Esophagus muscularis mucosa (tissue), 4 donors: ENCODE data around the gene ZBTB22. TPM values are rescaled to one million over a fixed set of nuclear protein-coding genes. Genes with fewer than 3 reads are reported as not detected.
A peak's percentile ranks its signal among the peaks of the same experiment; 100 is the strongest.

Experiments used
- DNase-seq: peaks from one replicate; pipeline ENCODE4 v3.0.0-alpha.2; 2017; ENCODE audit errors: extremely low spot score
- H3K27ac ChIP-seq, 4 donors: fragments of 200-600 bp; sonication (generic); replicated peaks in 1 of 4; 1 replicate in 3 of 4; 2 replicates in 1 of 4; pipeline ENCODE4 v1.5.1; 2016 to 2019; ENCODE audit warnings: mild to moderate bottlenecking in 1 of 4
- H3K27me3 ChIP-seq, 4 donors: fragments of 200-600 bp; sonication (generic); one replicate each; pipeline versions ENCODE4 v1.5.1 to v1.6.0; 2016 to 2019
- H3K36me3 ChIP-seq, 4 donors: fragments of 200-600 bp; sonication (generic); one replicate each; pipeline ENCODE4 v1.5.1; 2016 to 2019
- H3K4me1 ChIP-seq, 4 donors: fragments of 200-600 bp; sonication (generic); one replicate each; pipeline ENCODE4 v1.5.1; 2016 to 2019
- H3K4me3 ChIP-seq, 4 donors: fragments of 200-600 bp; sonication (generic); 1 replicate in 2 of 4; 2 replicates in 2 of 4; pipeline ENCODE4 v1.5.1; 2016 to 2019; ENCODE audit warnings: mild to moderate bottlenecking in 4 of 4, moderate library complexity in 1 of 4
- H3K9me3 ChIP-seq, 4 donors: fragments of 200-600 bp; sonication (generic); 1 replicate in 3 of 4; 2 replicates in 1 of 4; pipeline ENCODE4 v1.5.1; 2016 to 2019
- CTCF ChIP-seq, 3 experiments: fragments of 200-600 bp in 2 of 3; fragments of 450-650 bp in 1 of 3; sonication (generic) in 2 of 3; IDR thresholded peaks; one replicate each; pipeline ENCODE4 v1.5.1; 2017 to 2019; ENCODE audit warnings: antibody characterized with exemption in 3 of 3, mild to moderate bottlenecking in 2 of 3, moderate library complexity in 1 of 3
- EP300 ChIP-seq: sonication (generic); formaldehyde crosslinking; IDR thresholded peaks from one replicate; pipeline ENCODE4 v1.6.1; 2017; ENCODE audit warnings: antibody characterized with exemption
- POLR2A ChIP-seq: fragments of 450-650 bp; IDR thresholded peaks from one replicate; pipeline ENCODE4 v1.6.1; 2017; ENCODE audit warnings: antibody characterized with exemption, moderate library complexity, mild to moderate bottlenecking, low read depth
- POLR2AphosphoS5 ChIP-seq, 2 donors: sonication (generic); formaldehyde crosslinking; IDR thresholded peaks; one replicate each; pipeline ENCODE4 v1.6.1; 2017; ENCODE audit warnings: antibody characterized with exemption in 2 of 2
- WGBS: methylation state at CpG from one replicate; pipeline ENCODE4 v1.1.5; 2018; 5-methylcytosine and 5-hydroxymethylcytosine counted together
- intact Hi-C: fragments of 100-400 bp; cut with DNase I; formaldehyde crosslinking; loops from one replicate; pipeline ENCODE4 v1.15.1; 2023
- total RNA-seq, 4 donors: library from RNA; depleted of rRNA; stranded (reverse); fragments of >200 nt; gene quantifications; one replicate each; pipeline versions ENCODE4 v1.1.0 to v1.2.1, GENCODE V29; 2016

ZBTB22 gene
- total RNA-seq, 4 donors from 2014 or later, result 12.9 to 24.2 (median 15.8) TPM

DNA sequence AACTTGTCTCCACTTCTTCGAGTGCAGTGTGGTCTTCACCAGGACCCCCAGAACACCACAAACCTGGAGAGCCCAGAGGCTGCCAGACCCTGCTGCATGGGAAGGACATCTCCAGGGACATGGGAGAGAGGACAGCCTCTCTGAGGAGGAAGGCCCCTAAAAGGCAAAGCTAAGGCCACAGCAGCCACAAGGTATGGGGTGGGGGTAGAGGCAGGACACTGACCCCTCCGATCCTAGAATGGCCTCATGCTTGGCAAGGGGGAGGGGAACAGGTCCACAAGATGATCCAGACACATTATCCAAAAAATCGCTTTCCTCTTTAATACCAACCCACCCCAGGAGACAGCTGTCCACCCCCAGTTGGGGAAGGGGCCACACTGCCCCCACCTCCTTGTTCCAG is 38.7 kb downstream of the ZBTB22 start:
- whole genome bisulfite sequencing, result 100% methylated on average over 1 of the region's 3 CpGs
- H3K4me1 ChIP-seq, result peaks cover 38 to 56% (median 51%) of the 10 kb centered on the region in 4 donors
- no peaks in the 10 kb centered on the region for H3K9me3 ChIP-seq
- intact Hi-C loops, result no loop called here
- no peak for TF ChIP-seq POLR2A
- no peak for TF ChIP-seq EP300
- TF ChIP-seq CTCF (IDR thresholded peaks at IDR 0.05), result no peak
- no peak for TF ChIP-seq POLR2AphosphoS5 (IDR thresholded peaks at IDR 0.05)
- H3K27me3 ChIP-seq, result no peaks in the 10 kb centered on the region
- peaks cover 29 to 86% (median 77%) of the 10 kb centered on the region in 4 donors for H3K36me3 ChIP-seq
- H3K27ac ChIP-seq, result peak overlapping the region in 2 of 4 donors; percentile 38 to 90
- DNase-seq, result no peak
- H3K4me3 ChIP-seq, result no peak overlapping the region

- intact Hi-C loops, result no loop called here
- TF ChIP-seq POLR2A (no peak), CTCF (IDR thresholded peaks at IDR 0.05) (no peak), EP300 (no peak), POLR2AphosphoS5 (IDR thresholded peaks at IDR 0.05) (no peak)
- H3K9me3 ChIP-seq, result no peaks in the 10 kb centered on the region
- peak overlapping the region in 1 of 4 donors; percentile 79 for H3K4me3 ChIP-seq
- peak overlapping the region in 3 of 4 donors; percentile 38 to 93 (median 90) for H3K27ac ChIP-seq
- 84% methylated on average over 5 of the region's 9 CpGs for WGBS
- no peaks in the 10 kb centered on the region for H3K27me3 ChIP-seq
- no peak for DNase-seq
- peaks cover 24 to 85% (median 75%) of the 10 kb centered on the region in 4 donors for H3K36me3 ChIP-seq
- peaks cover 42 to 60% (median 56%) of the 10 kb centered on the region in 4 donors for H3K4me1 ChIP-seq
These were observed 39.2 kb downstream of the ZBTB22 start for GRCh38 chr6:33278392-33278741.

GRCh38 chr6:33277663-33278391 is 39.7 kb downstream of the ZBTB22 start:
- no peaks in the 10 kb centered on the region for H3K9me3 ChIP-seq
- 60% methylated on average over 3 of the region's 39 CpGs for WGBS
- peak overlapping the region; percentile 73 to 79 (median 78) for H3K4me3 ChIP-seq
- TF ChIP-seq POLR2A (no peak), CTCF (IDR thresholded peaks at IDR 0.05) (no peak), EP300 (no peak), POLR2AphosphoS5 (IDR thresholded peaks at IDR 0.05) (no peak)
- intact Hi-C loops, result no loop called here
- H3K36me3 ChIP-seq, result peaks cover 19 to 80% (median 72%) of the 10 kb centered on the region in 4 donors
- no peak for DNase-seq
- peaks cover 48 to 66% (median 61%) of the 10 kb centered on the region in 4 donors for H3K4me1 ChIP-seq
- H3K27me3 ChIP-seq, result no peaks in the 10 kb centered on the region
- peak overlapping the region; percentile 83 to 93 (median 90) for H3K27ac ChIP-seq

GRCh38 chr6:33276864-33277662 is 40.5 kb downstream of the ZBTB22 start, which contains the start of gene B3GALT4:
Gene B3GALT4, plus strand, starts transcription at chr6:33277123. Its CDS starts 297 bp downstream, at chr6:33277420.
- TF ChIP-seq POLR2A (peak; percentile 16), EP300 (no peak), POLR2AphosphoS5 (IDR thresholded peaks at IDR 0.05) (peak; percentile 67 to 82), CTCF (IDR thresholded peaks at IDR 0.05) (peak; percentile 42 to 68 (median 56))
- intact Hi-C loops, result no loop called here
- DNase-seq, result peak; percentile 95
- H3K27ac ChIP-seq, result peak within 1 kb of the TSS; percentile 83 to 93 (median 90)
- no peaks in the 10 kb centered on the region for H3K9me3 ChIP-seq
- WGBS, result under 1% methylated on average over 23 of the region's 80 CpGs
- peak within 1 kb of the TSS; percentile 73 to 79 (median 78) for H3K4me3 ChIP-seq
- no peaks in the 10 kb centered on the region for H3K27me3 ChIP-seq
- peaks cover 18 to 72% (median 65%) of the 10 kb centered on the region in 4 donors for H3K36me3 ChIP-seq
- peaks cover 53 to 73% (median 68%) of the 10 kb centered on the region in 4 donors for H3K4me1 ChIP-seq
